H1 (cell line): ENCODE results near the gene WEE1. TPM values are rescaled to one million over a fixed set of nuclear protein-coding genes. Genes with fewer than 3 reads are reported as not detected.

Experiments used
- CTCF ChIA-PET: fragments of 300-600 bp; sonication (Branson Sonifier 250); formaldehyde crosslinking; loops from one replicate; lab custom pipeline; 2021; ENCODE audit not compliant: partially characterized antibody; lab: Charles Lee
- POLR2A ChIA-PET: fragments of 300-600 bp; sonication (Branson Sonifier 250); formaldehyde crosslinking; loops from one replicate; lab custom pipeline; 2021; ENCODE audit warnings: inconsistent platforms; ENCODE audit not compliant: partially characterized antibody; lab: Charles Lee
- DNase-seq, 2 experiments: peaks; one replicate each; pipeline versions ENCODE4 v3.0.0 to v3.0.0-alpha.2; 2010 to 2022; ENCODE audit warnings: low spot score in 2 of 2, low read depth in 1 of 2, mixed read lengths in 1 of 2
- FAIRE-seq: peaks from 2 replicates; lab custom pipeline; 2011; peaks lifted over from hg19 to GRCh38; lab: Jason Lieb, UNC
- H2AFZ ChIP-seq: 2 replicates; pipeline ENCODE4 v1.8.1; 2012; ENCODE audit warnings: low read length, inconsistent platforms
- H2AK5ac ChIP-seq: 2 replicates; pipeline ENCODE4 v1.6.1; 2013; ENCODE audit warnings: low read depth, low read length
- H2BK120ac ChIP-seq: replicated peaks from 2 replicates; pipeline ENCODE3; 2013; ENCODE audit warnings: low read depth, low read length, inconsistent platforms
- H2BK12ac ChIP-seq: 2 replicates; pipeline ENCODE4 v1.6.1; 2013; ENCODE audit warnings: low read depth, low read length
- H2BK15ac ChIP-seq: 2 replicates; pipeline ENCODE4 v1.6.1; 2013; ENCODE audit warnings: low read length
- H2BK20ac ChIP-seq: 2 replicates; pipeline ENCODE4 v1.6.1; 2013; ENCODE audit warnings: low read length
- H2BK5ac ChIP-seq: 2 replicates; pipeline ENCODE4 v1.6.1; 2013; ENCODE audit warnings: low read depth, low read length
- H3K14ac ChIP-seq: 2 replicates; pipeline ENCODE4 v1.6.1; 2013; ENCODE audit warnings: inconsistent platforms; ENCODE audit not compliant: insufficient read length
- H3K18ac ChIP-seq: 2 replicates; pipeline ENCODE4 v1.6.1; 2013; ENCODE audit warnings: low read length; ENCODE audit errors: extremely low read depth
- H3K23ac ChIP-seq: 2 replicates; pipeline ENCODE4 v1.6.1; 2013; ENCODE audit warnings: inconsistent platforms; ENCODE audit not compliant: insufficient read length
- H3K23me2 ChIP-seq: 2 replicates; pipeline ENCODE4 v1.6.1; 2013; ENCODE audit warnings: low read depth, low read length
- H3K27ac ChIP-seq: 2 replicates; pipeline ENCODE4 v1.6.1; 2011; ENCODE audit warnings: low read depth, low read length, inconsistent platforms
- H3K27me3 ChIP-seq, 4 experiments: replicated peaks in 1 of 4; 1 replicate in 1 of 4; 2 replicates in 3 of 4; pipeline versions ENCODE4 v1.6.1 to v1.8.1; 2011 to 2013; ENCODE audit warnings: low read length in 3 of 4, mild to moderate bottlenecking in 3 of 4, inconsistent platforms in 2 of 4, mixed read lengths in 2 of 4, moderate library complexity in 1 of 4; ENCODE audit not compliant: control insufficient read depth in 3 of 4, insufficient read depth in 3 of 4; ENCODE audit errors: extremely low read depth in 1 of 4
- H3K36me3 ChIP-seq, 4 experiments: 2 replicates each; pipeline versions ENCODE4 v1.6.1 to v1.8.1; 2011 to 2013; ENCODE audit warnings: mild to moderate bottlenecking in 4 of 4, low read length in 3 of 4, moderate library complexity in 2 of 4, control low read depth in 1 of 4, inconsistent platforms in 1 of 4; ENCODE audit not compliant: insufficient read depth in 4 of 4, control insufficient read depth in 2 of 4
- H3K4ac ChIP-seq: replicated peaks from 2 replicates; pipeline ENCODE3; 2013; ENCODE audit warnings: low read length, low read depth, mixed read lengths, inconsistent platforms; ENCODE audit not compliant: insufficient read length
- H3K4me1 ChIP-seq, 4 experiments: replicated peaks in 1 of 4; 1 replicate in 1 of 4; 2 replicates in 3 of 4; pipeline versions ENCODE4 v1.6.1 to v1.8.1; 2011 to 2013; ENCODE audit warnings: low read length in 3 of 4, inconsistent platforms in 2 of 4, mixed read lengths in 1 of 4; ENCODE audit not compliant: insufficient read depth in 4 of 4, control insufficient read depth in 3 of 4
- H3K4me2 ChIP-seq, 2 experiments: 2 replicates each; pipeline versions ENCODE4 v1.6.1 to v1.8.1; 2011 to 2013; ENCODE audit warnings: low read depth in 2 of 2, low read length in 2 of 2, control low read depth in 1 of 2, inconsistent platforms in 1 of 2, mild to moderate bottlenecking in 1 of 2; ENCODE audit not compliant: insufficient read depth in 1 of 2
- H3K4me3 ChIP-seq, 4 experiments: fragments of 200-600, 300-600 bp in 1 of 4; sonication (generic), shearing (Covaris generic), sonication (Bioruptor Twin) in 1 of 4; 2 replicates each; pipeline versions ENCODE4 v1.5.1 to v1.8.1; 2011 to 2016; ENCODE audit warnings: low read length in 4 of 4, low read depth in 3 of 4, control low read depth in 2 of 4, inconsistent platforms in 2 of 4, mild to moderate bottlenecking in 2 of 4, mixed read lengths in 1 of 4, moderate library complexity in 1 of 4; ENCODE audit not compliant: insufficient read depth in 2 of 4; ENCODE audit errors: extremely low read depth in 1 of 4
- H3K56ac ChIP-seq: replicated peaks from 2 replicates; pipeline ENCODE3; 2013; ENCODE audit warnings: low read depth, mild to moderate bottlenecking, mixed read lengths, low read length, inconsistent platforms; ENCODE audit not compliant: insufficient read length
- H3K79me1 ChIP-seq: 2 replicates; pipeline ENCODE4 v1.6.1; 2013; ENCODE audit warnings: low read depth, low read length, control low read depth
- H3K79me2 ChIP-seq, 2 experiments: 2 replicates each; pipeline versions ENCODE4 v1.6.1 to v1.8.1; 2012 to 2013; ENCODE audit warnings: low read length in 2 of 2, mild to moderate bottlenecking in 2 of 2, inconsistent platforms in 1 of 2; ENCODE audit not compliant: insufficient read depth in 2 of 2, control insufficient read depth in 1 of 2
- H3K9ac ChIP-seq, 4 experiments: replicated peaks in 1 of 4; 1 replicate in 1 of 4; 2 replicates in 3 of 4; pipeline versions ENCODE4 v1.6.1 to v1.8.1; 2011 to 2013; ENCODE audit warnings: low read depth in 3 of 4, low read length in 3 of 4, control low read depth in 2 of 4, mild to moderate bottlenecking in 2 of 4, moderate library complexity in 2 of 4, inconsistent platforms in 1 of 4; ENCODE audit errors: extremely low read depth in 1 of 4
- H3K9me3 ChIP-seq, 2 experiments: 2 replicates each; pipeline versions ENCODE4 v1.6.1 to v1.8.1; 2012 to 2013; ENCODE audit warnings: mild to moderate bottlenecking in 2 of 2, moderate library complexity in 2 of 2, control low read depth in 1 of 2, inconsistent platforms in 1 of 2, low read depth in 1 of 2, low read length in 1 of 2, mixed read lengths in 1 of 2; ENCODE audit not compliant: insufficient read depth in 2 of 2
- H4K20me1 ChIP-seq, 2 experiments: replicated peaks in 1 of 2; 2 replicates each; pipeline versions ENCODE3 to v1.8.1; 2011 to 2013; ENCODE audit warnings: inconsistent platforms in 2 of 2, low read length in 2 of 2, mild to moderate bottlenecking in 1 of 2; ENCODE audit not compliant: insufficient read depth in 2 of 2, control insufficient read depth in 1 of 2
- H4K5ac ChIP-seq: 2 replicates; pipeline ENCODE4 v1.6.1; 2013; ENCODE audit warnings: low read length, low read depth, mixed read lengths, inconsistent platforms; ENCODE audit not compliant: insufficient read length
- H4K8ac ChIP-seq: 2 replicates; pipeline ENCODE4 v1.8.0; 2013; ENCODE audit warnings: mild to moderate bottlenecking, moderate library complexity, low read length, inconsistent platforms; ENCODE audit not compliant: insufficient read depth; ENCODE audit errors: extremely low read depth
- H4K91ac ChIP-seq: replicated peaks from 2 replicates; pipeline ENCODE3; 2013; ENCODE audit warnings: low read length, mixed read lengths, inconsistent platforms; ENCODE audit not compliant: insufficient read length
- BACH1 ChIP-seq: IDR thresholded peaks from 2 replicates; pipeline ENCODE4 v1.6.1; 2012; ENCODE audit warnings: low read length, improper control_type of control experiment
- BCL11A ChIP-seq, 2 experiments: IDR thresholded peaks; one replicate each; pipeline ENCODE4 v1.6.1; 2011; ENCODE audit warnings: low read depth in 2 of 2, low read length in 2 of 2, mild to moderate bottlenecking in 2 of 2
- BRCA1 ChIP-seq: IDR thresholded peaks from 2 replicates; pipeline ENCODE4 v1.6.1; 2012; ENCODE audit warnings: low read depth, low read length, improper control_type of control experiment
- CHD2 ChIP-seq: IDR thresholded peaks from 2 replicates; pipeline ENCODE4 v1.6.1; 2012; ENCODE audit warnings: low read length, improper control_type of control experiment
- CTBP2 ChIP-seq: IDR thresholded peaks from 2 replicates; pipeline ENCODE4 v1.7.0; 2011; ENCODE audit warnings: borderline replicate concordance, mild to moderate bottlenecking, moderate library complexity, mixed read lengths, low read length; ENCODE audit not compliant: insufficient read depth, insufficient read length
- CTCF ChIP-seq, 3 experiments: IDR thresholded peaks; 1 replicate in 2 of 3; 2 replicates in 1 of 3; pipeline versions ENCODE4 v1.5.1 to v1.6.1; 2011; ENCODE audit warnings: low read length in 3 of 3, mild to moderate bottlenecking in 3 of 3, inconsistent platforms in 2 of 3, low read depth in 1 of 3, moderate library complexity in 1 of 3; ENCODE audit not compliant: insufficient read depth in 1 of 3; ENCODE audit errors: control extremely low read depth in 1 of 3
- EP300 ChIP-seq, 2 experiments: IDR thresholded peaks; 1 replicate in 1 of 2; 2 replicates in 1 of 2; pipeline ENCODE4 v1.6.1; 2011 to 2012; ENCODE audit warnings: low read depth in 2 of 2, low read length in 2 of 2, mild to moderate bottlenecking in 2 of 2, borderline replicate concordance in 1 of 2, inconsistent platforms in 1 of 2, moderate library complexity in 1 of 2
- JUN ChIP-seq: IDR thresholded peaks from 2 replicates; pipeline ENCODE4 v1.6.1; 2011; ENCODE audit warnings: low read depth, mild to moderate bottlenecking, improper control_type of control experiment, low read length
- POLR2AphosphoS5 ChIP-seq: IDR thresholded peaks from 2 replicates; pipeline ENCODE4 v1.6.1; 2011; ENCODE audit warnings: low read depth, low read length
- TBP ChIP-seq: IDR thresholded peaks from 2 replicates; pipeline ENCODE4 v1.6.1; 2011; ENCODE audit warnings: low read depth, low read length, improper control_type of control experiment
- WGBS, 2 experiments: shearing (Covaris generic) in 1 of 2; methylation state at CpG; one replicate each; pipeline versions ENCODE4 v1.1.6 to v1.1.7; 2013 to 2015; ENCODE audit warnings: low lambda C conversion rate in 2 of 2, mixed read lengths in 2 of 2, inconsistent platforms in 1 of 2, low coverage in 1 of 2, missing lambda C conversion rate in 1 of 2; ENCODE audit not compliant: insufficient replicate concordance in 2 of 2, insufficient coverage in 1 of 2, insufficient read length in 1 of 2; ENCODE audit errors: extremely low coverage in 1 of 2, missing lambda C conversion rate in 1 of 2; 5-methylcytosine and 5-hydroxymethylcytosine counted together
- polyA plus RNA-seq, 7 experiments: library from polyadenylated mRNA; depleted of rRNA in 3 of 7; stranded (reverse) in 5 of 7; unstranded in 2 of 7; fragments of >200 nt in 5 of 7; fragments of 200-250 nt in 2 of 7; gene quantifications; 1 replicate in 5 of 7; 2 replicates in 1 of 7; 4 replicates in 1 of 7; pipeline versions ENCODE4 v1.2.1 to v1.2.3, GENCODE V29; 2011 to 2013; ENCODE audit warnings: missing spikeins in 2 of 7, mixed read lengths in 2 of 7
- total RNA-seq: library from RNA; stranded (reverse); fragmentation: NEBNext Ultra II Directional; extraction: Animal tissue kit (Norgen Biotek cat#: 25700); gene quantifications from 2 replicates; pipeline ENCODE4 v1.2.1, GENCODE V29; 2021

Gene WEE1
- total and polyA plus RNA-seq, 2 of the 8 experiments (the other 6 are each of a cell fraction or from before 2014, with no cell fraction given): 40.8 to 120 TPM

GRCh38 chr11:9533736-9534473 lies 39.6 kb upstream of the WEE1 start:
- Histone ChIP-seq H3K4ac (no peak overlapping the region), H3K4me3 (no peak overlapping the region), H3K23ac (no peak overlapping the region), H3K18ac (0 out of 2 replicates have a peak overlapping the region, but pooled peaks have one; percentile 28), H3K9me3 (no peaks in the 10 kb centered on the region), H2AK5ac (no peak overlapping the region), H4K8ac (no peak overlapping the region), H3K56ac (no peak overlapping the region), H4K20me1 (no peaks in the 10 kb centered on the region), H4K5ac (no peak overlapping the region), H3K23me2 (no peaks in the 10 kb centered on the region), H2BK15ac (no peak overlapping the region), H3K9ac (no peak overlapping the region), H3K27ac (no peak overlapping the region), H2BK12ac (no peak overlapping the region), H3K36me3 (no peaks in the 10 kb centered on the region; a peak in 1 of 8 replicates), H4K91ac (no peak overlapping the region), H3K14ac (no peak overlapping the region), H3K4me1 (peaks cover 2 to 13% (median 6%) of the 10 kb centered on the region in 4 experiments; a peak in 6 of 7 replicates), H3K79me1 (no peaks in the 10 kb centered on the region), H2BK20ac (no peak overlapping the region), H3K79me2 (no peaks in the 10 kb centered on the region), H3K27me3 (no peaks in the 10 kb centered on the region), H2BK5ac (0 out of 2 replicates have a peak overlapping the region, but pooled peaks have one; percentile 10), H2AFZ (no peak overlapping the region), H2BK120ac (no peak overlapping the region), H3K4me2 (no peak overlapping the region)
- ChIA-PET CTCF (interaction anchor here (0.6 to 2.6 kb wide), 23 partner anchors 9 to 806 kb away, joined by 3 to 26 read pairs (median 5); no protein-coding TSS in a partner anchor), POLR2A (interaction anchor here (0.7 to 2.7 kb wide), 7 partner anchors 11 to 215 kb away, joined by 3 to 13 read pairs (median 5); partner anchors contain the start of genes WEE1 and ZNF143)
- 54% methylated on average over 5 of the region's 5 CpGs; no CpG with 5 or more reads in 1 of the 2 experiments for WGBS, 2 experiments
- DNase-seq (no peak), FAIRE-seq (no peak)
- TF ChIP-seq BCL11A (IDR thresholded peaks at IDR 0.05; ENCODE audit: low read depth in 2 of 2, low read length in 2 of 2) (no peak), BACH1 (no peak), EP300 (IDR thresholded peaks at IDR 0.05; ENCODE audit: borderline replicate concordance in 1 of 2, low read depth in 2 of 2, low read length in 2 of 2) (no peak), CTCF (IDR thresholded peaks at IDR 0.05; ENCODE audit: control extremely low read depth in 1 of 3, insufficient read depth in 1 of 3, low read depth in 1 of 3, low read length in 3 of 3) (no peak), POLR2AphosphoS5 (no peak), CHD2 (no peak), BRCA1 (no peak), JUN (no peak), CTBP2 (no peak), TBP (no peak)
